IMR-90 (cell line): Measurements from ENCODE around the gene TSPAN33. TPM values are rescaled to one million over a fixed set of nuclear protein-coding genes. Genes with fewer than 3 reads are reported as not detected.

Experiments
- ATAC-seq: fragments of 200-7000 bp; cut with Tn5 transposase; 2 replicates; pipeline ENCODE4 v1.9.1; 2020; ENCODE audit warnings: low read depth, mild to moderate bottlenecking, moderate library complexity
- BruUV-seq: library from RNA; stranded (reverse); fragments of 400-500 nt; replicated peaks from 2 replicates; lab custom pipeline; 2021; lab: Mats Ljungman, UMichigan
- CTCF ChIA-PET: fragments of 300-600 bp; formaldehyde crosslinking; extraction: SDS; loops from one replicate; lab custom pipeline; 2021; ENCODE audit warnings: antibody characterized with exemption; lab: Yijun Ruan, JAX
- POLR2A ChIA-PET: fragments of 300-600 bp; sonication (Branson Sonifier 250); formaldehyde crosslinking; loops from one replicate; lab custom pipeline; 2022; ENCODE audit warnings: antibody characterized with exemption; ENCODE audit not compliant: unreplicated experiment; lab: Charles Lee
- DNase-seq: peaks from one replicate; pipeline ENCODE4 v3.0.0; 2013
- H2AFZ ChIP-seq: replicated peaks from 2 replicates; pipeline ENCODE3; 2013; ENCODE audit warnings: low read length, mild to moderate bottlenecking; ENCODE audit not compliant: poor library complexity
- H2AK5ac ChIP-seq: 2 replicates; pipeline ENCODE4 v1.6.1; 2013; ENCODE audit warnings: low read depth, low read length, inconsistent platforms
- H2AK9ac ChIP-seq: replicated peaks from 2 replicates; pipeline ENCODE3; 2013; ENCODE audit warnings: mild to moderate bottlenecking, low read depth, low read length, moderate library complexity; ENCODE audit not compliant: poor library complexity
- H2BK120ac ChIP-seq: 2 replicates; pipeline ENCODE4 v1.6.1; 2013; ENCODE audit warnings: low read depth, low read length, inconsistent platforms
- H2BK15ac ChIP-seq: 3 replicates; pipeline ENCODE4 v1.6.1; 2013; ENCODE audit warnings: low read depth, low read length, inconsistent platforms
- H2BK20ac ChIP-seq: 2 replicates; pipeline ENCODE4 v1.6.1; 2013; ENCODE audit warnings: low read depth, mild to moderate bottlenecking, inconsistent platforms, low read length, moderate library complexity
- H2BK5ac ChIP-seq: 2 replicates; pipeline ENCODE4 v1.6.1; 2013; ENCODE audit warnings: mild to moderate bottlenecking, low read depth, low read length, inconsistent platforms; ENCODE audit not compliant: poor library complexity, severe bottlenecking
- H3K14ac ChIP-seq: replicated peaks from 2 replicates; pipeline ENCODE4 v1.6.1; 2013; ENCODE audit warnings: low read depth, low read length, inconsistent platforms
- H3K18ac ChIP-seq: 2 replicates; pipeline ENCODE4 v1.6.1; 2013; ENCODE audit warnings: low read depth, low read length, control low read depth
- H3K23ac ChIP-seq: 2 replicates; pipeline ENCODE4 v1.6.1; 2013; ENCODE audit warnings: low read depth, low read length, inconsistent platforms
- H3K27ac ChIP-seq: 2 replicates; pipeline ENCODE4 v1.5.1; 2013; ENCODE audit warnings: mild to moderate bottlenecking, control low read depth, low read length; ENCODE audit not compliant: insufficient read depth
- H3K27me3 ChIP-seq: 2 replicates; pipeline ENCODE4 v1.6.1; 2013; ENCODE audit warnings: low read length; ENCODE audit not compliant: control insufficient read depth, insufficient read depth
- H3K36me3 ChIP-seq: 2 replicates; pipeline ENCODE4 v1.6.1; 2013; ENCODE audit warnings: low read length, mixed read lengths; ENCODE audit not compliant: control insufficient read depth, insufficient read depth
- H3K4ac ChIP-seq: 2 replicates; pipeline ENCODE4 v1.6.1; 2013; ENCODE audit warnings: low read depth, low read length, inconsistent platforms
- H3K4me1 ChIP-seq: 2 replicates; pipeline ENCODE4 v1.6.1; 2013; ENCODE audit warnings: low read length, mixed read lengths; ENCODE audit not compliant: control insufficient read depth, insufficient read depth
- H3K4me2 ChIP-seq: 2 replicates; pipeline ENCODE4 v1.6.1; 2013; ENCODE audit warnings: low read depth, mild to moderate bottlenecking, control low read depth, low read length, moderate library complexity
- H3K4me3 ChIP-seq: 2 replicates; pipeline ENCODE4 v1.5.1; 2013; ENCODE audit warnings: low read depth, mild to moderate bottlenecking, control low read depth, low read length, moderate library complexity; ENCODE audit not compliant: insufficient read depth
- H3K56ac ChIP-seq: 2 replicates; pipeline ENCODE4 v1.6.1; 2013; ENCODE audit warnings: low read length, inconsistent platforms; ENCODE audit not compliant: insufficient read depth; ENCODE audit errors: extremely low read depth
- H3K79me1 ChIP-seq, 2 experiments: 2 replicates each; pipeline ENCODE4 v1.6.1; 2013; ENCODE audit warnings: low read length in 2 of 2, inconsistent platforms in 1 of 2, low read depth in 1 of 2
- H3K9ac ChIP-seq: 2 replicates; pipeline ENCODE4 v1.6.1; 2013; ENCODE audit warnings: low read depth, low read length, control low read depth
- H3K9me1 ChIP-seq: 2 replicates; pipeline ENCODE4 v1.6.1; 2013; ENCODE audit warnings: low read length, inconsistent platforms; ENCODE audit not compliant: insufficient read depth
- H3K9me3 ChIP-seq: 2 replicates; pipeline ENCODE4 v1.6.1; 2013; ENCODE audit warnings: low read length; ENCODE audit not compliant: control insufficient read depth, insufficient read depth
- H4K20me1 ChIP-seq: 2 replicates; pipeline ENCODE4 v1.6.1; 2013; ENCODE audit warnings: low read length, inconsistent platforms; ENCODE audit not compliant: insufficient read depth
- H4K5ac ChIP-seq: 2 replicates; pipeline ENCODE4 v1.6.1; 2013; ENCODE audit warnings: mild to moderate bottlenecking, low read depth, low read length, control low read depth
- H4K8ac ChIP-seq, 2 experiments: 2 replicates each; pipeline ENCODE4 v1.6.1; 2013; ENCODE audit warnings: low read depth in 2 of 2, low read length in 2 of 2, control low read depth in 1 of 2, inconsistent platforms in 1 of 2
- H4K91ac ChIP-seq: 2 replicates; pipeline ENCODE4 v1.6.1; 2013; ENCODE audit warnings: low read depth, low read length, inconsistent platforms; ENCODE audit not compliant: insufficient read depth
- BHLHE40 ChIP-seq: fragments of 150-350 bp; IDR thresholded peaks from 2 replicates; pipeline ENCODE4 v1.6.1; 2016; ENCODE audit warnings: mild to moderate bottlenecking, low read depth, low read length
- CEBPB ChIP-seq: IDR thresholded peaks from 2 replicates; pipeline ENCODE4 v1.6.1; 2012; ENCODE audit warnings: low read depth, low read length, improper control_type of control experiment
- CHD1 ChIP-seq: IDR thresholded peaks from 2 replicates; pipeline ENCODE4 v1.6.1; 2012; ENCODE audit warnings: low read depth, low read length, improper control_type of control experiment
- CTCF ChIP-seq: conservative IDR thresholded peaks from 2 replicates; pipeline ENCODE4 v1.5.1; 2012; ENCODE audit warnings: mild to moderate bottlenecking, low read depth, low read length, improper control_type of control experiment
- ELK1 ChIP-seq: fragments of 150-350 bp; IDR thresholded peaks from 2 replicates; pipeline ENCODE4 v1.6.1; 2016; ENCODE audit warnings: low read depth, mild to moderate bottlenecking, low read length, moderate library complexity, borderline replicate concordance
- WGBS, 2 experiments: methylation state at CpG; one replicate each; pipeline versions ENCODE4 v1.1.5 to v1.1.7; 2013; ENCODE audit warnings: missing lambda C conversion rate in 2 of 2; ENCODE audit not compliant: insufficient read length in 1 of 2; ENCODE audit errors: extremely low coverage in 2 of 2; 5-methylcytosine and 5-hydroxymethylcytosine counted together
- dilution Hi-C: fragments of 300-500 bp; cut with HindIII; formaldehyde crosslinking; loops from one replicate; pipeline ENCODE4 v1.14.3; 2018; ENCODE audit warnings: low sequenced_read_pairs; ENCODE audit not compliant: unreplicated experiment
- in situ Hi-C: fragments of 300-500 bp; cut with MboI; formaldehyde crosslinking; loops from 3 replicates; pipeline ENCODE4 v1.14.3; 2019; ENCODE audit warnings: low sequenced_read_pairs, inconsistent platforms, mixed read lengths
- intact Hi-C: fragments of 100-400 bp; cut with micrococcal nuclease; formaldehyde crosslinking; loops from 2 replicates; pipeline ENCODE4 v1.10.0; 2022
- polyA plus RNA-seq, 3 experiments: library from polyadenylated mRNA; depleted of rRNA; stranded (reverse); fragments of >200 nt; gene quantifications; 2 replicates each; pipeline ENCODE4 v1.2.3, GENCODE V29; 2012; ENCODE audit warnings: low replicate concordance in 1 of 3
- total RNA-seq: library from RNA; depleted of rRNA; stranded (reverse); fragments of >200 nt; gene quantifications from 2 replicates; pipeline ENCODE4 v1.2.3, GENCODE V29; 2012

The TSPAN33 gene
- total and polyA plus RNA-seq, 2 of the 4 experiments (the other 2 are of a cell fraction): 0.17 to 0.36 TPM

GRCh38 chr7:129118182-129118581, 26.3 kb upstream of the TSPAN33 start:
- in situ Hi-C loops: no loop called here

More at GRCh38 chr7:129118182-129118581, 26.3 kb upstream of the TSPAN33 start:
- H3K23ac ChIP-seq: no peak overlapping the region
- no peak overlapping the region for H2AK9ac ChIP-seq
- BruUV-seq: no TSS peak
- no peak overlapping the region for H4K91ac ChIP-seq
- no peak overlapping the region for H2BK20ac ChIP-seq
- H2BK120ac ChIP-seq: no peak overlapping the region
- no peaks in the 10 kb centered on the region for H3K4me1 ChIP-seq
- H4K20me1 ChIP-seq: no peaks in the 10 kb centered on the region
- no peak overlapping the region for H2AFZ ChIP-seq
- no peak overlapping the region for H3K9ac ChIP-seq
- H3K27ac ChIP-seq: no peak overlapping the region
- H3K14ac ChIP-seq: no peak overlapping the region
- ChIA-PET POLR2A (no interaction called here), CTCF (interaction anchor here (0.5 kb wide), 1 partner anchor 10 kb away, joined by 3 read pairs; no protein-coding TSS in a partner anchor)
- intact Hi-C loops (no loop called here), dilution Hi-C loops (no loop called here)
- H3K18ac ChIP-seq: no peak overlapping the region
- no peak overlapping the region for H2BK15ac ChIP-seq
- H3K4me2 ChIP-seq: no peak overlapping the region
- no peaks in the 10 kb centered on the region for H3K36me3 ChIP-seq
- no peak overlapping the region for H3K56ac ChIP-seq
- no peak overlapping the region for H2BK5ac ChIP-seq
- H3K27me3 ChIP-seq: peaks cover 22% of the 10 kb centered on the region
- H3K4ac ChIP-seq: no peak overlapping the region
- WGBS, 2 experiments: 94% methylated on average over 3 of the region's 7 CpGs; no CpG with 5 or more reads in 1 of the 2 experiments
- H4K8ac ChIP-seq: no peak overlapping the region
- no peak overlapping the region for H3K4me3 ChIP-seq
- no peak for ATAC-seq
- peaks cover 13% of the 10 kb centered on the region for H3K9me3 ChIP-seq
- H2AK5ac ChIP-seq: no peak overlapping the region
- H3K9me1 ChIP-seq: no peaks in the 10 kb centered on the region
- no peak for DNase-seq
- TF ChIP-seq ELK1: no peak
- no peak for TF ChIP-seq BHLHE40
- no peak for TF ChIP-seq CEBPB
- TF ChIP-seq CTCF: no peak
- TF ChIP-seq CHD1: no peak
- H3K79me1 ChIP-seq: no peaks in the 10 kb centered on the region
- H4K5ac ChIP-seq: no peak overlapping the region
